OCI-LY7 (cell line): ENCODE results near the gene ERP27.

Experiments used
- CTCF ChIP-seq: fragments of 200-600 bp; sonication (generic); conservative IDR thresholded peaks from 2 replicates; pipeline ENCODE4 v1.5.1; 2014; ENCODE audit warnings: mild to moderate bottlenecking, antibody characterized with exemption, low read length, moderate library complexity, mixed read lengths
- EZH2phosphoT487 ChIP-seq: fragments of 200-600 bp; sonication (generic); IDR thresholded peaks from 2 replicates; pipeline ENCODE4 v1.6.1; 2018; ENCODE audit warnings: low read depth, borderline replicate concordance, mild to moderate bottlenecking, mixed run types, antibody characterized with exemption, low read length, moderate library complexity, mixed read lengths

GRCh38 chr12:14936224-14936861 is 2.0 kb downstream of the ERP27 start:
- TF ChIP-seq CTCF (peak; percentile 55), EZH2phosphoT487 (no peak)
